Neural cell (in vitro differentiated cells): Measurements from ENCODE around the gene JUND. TPM values are rescaled to one million over a fixed set of nuclear protein-coding genes. Genes with fewer than 3 reads are reported as not detected.

Experiments used
- H2AFZ ChIP-seq: fragments of 200-600, 300-800 bp; sonication (generic), shearing (Covaris generic); 2 replicates; pipeline ENCODE4 v1.6.0; 2014; ENCODE audit warnings: low read depth, mild to moderate bottlenecking, antibody characterized with exemption, low read length, moderate library complexity
- H3F3A ChIP-seq: fragments of 200-600 bp; shearing (Covaris generic); 2 replicates; pipeline ENCODE4 v1.6.1; 2016; ENCODE audit warnings: mild to moderate bottlenecking, moderate library complexity, mixed read lengths, antibody characterized with exemption, low read length; ENCODE audit not compliant: insufficient read depth, poor library complexity, severe bottlenecking
- H3K27ac ChIP-seq: fragments of 200-600, 300-800 bp; sonication (generic), shearing (Covaris generic); 2 replicates; pipeline ENCODE4 v1.5.1; 2014; ENCODE audit warnings: mild to moderate bottlenecking, low read length, moderate library complexity
- H3K27me3 ChIP-seq: fragments of 300-800, 200-600 bp; sonication (generic), shearing (Covaris generic); 2 replicates; pipeline ENCODE4 v1.6.0; 2014; ENCODE audit warnings: mild to moderate bottlenecking, low read depth, low read length, moderate library complexity; ENCODE audit not compliant: insufficient read depth
- H3K36me3 ChIP-seq: fragments of 300-800, 200-600 bp; sonication (generic), shearing (Covaris generic); 2 replicates; pipeline ENCODE4 v1.5.1; 2014; ENCODE audit warnings: mild to moderate bottlenecking, antibody characterized with exemption, low read length, moderate library complexity; ENCODE audit not compliant: insufficient read depth
- H3K4me2 ChIP-seq: fragments of 300-800, 200-600 bp; sonication (generic), shearing (Covaris generic); 2 replicates; pipeline ENCODE4 v1.6.0; 2014; ENCODE audit warnings: mild to moderate bottlenecking, low read length
- H3K4me3 ChIP-seq: fragments of 300-800, 200-600 bp; sonication (generic), shearing (Covaris generic); 2 replicates; pipeline ENCODE4 v1.5.1; 2014; ENCODE audit warnings: mild to moderate bottlenecking, low read length, moderate library complexity
- H3K79me2 ChIP-seq: fragments of 200-600 bp; shearing (Covaris generic); replicated peaks from 2 replicates; pipeline ENCODE4 v1.6.0; 2014; ENCODE audit warnings: mild to moderate bottlenecking, low read length, moderate library complexity; ENCODE audit not compliant: insufficient read depth
- H3K9ac ChIP-seq: fragments of 300-800, 200-600 bp; sonication (generic), shearing (Covaris generic); 2 replicates; pipeline ENCODE4 v1.6.1; 2016; ENCODE audit warnings: mild to moderate bottlenecking, low read length, mixed read lengths
- H3K9me2 ChIP-seq: fragments of 200-600 bp; shearing (Covaris generic); 2 replicates; pipeline ENCODE4 v1.6.1; 2016; ENCODE audit warnings: mild to moderate bottlenecking, low read length, mixed read lengths; ENCODE audit not compliant: insufficient read depth
- H3K9me3 ChIP-seq: fragments of 200-600, 300-800 bp; sonication (generic), shearing (Covaris generic); 2 replicates; pipeline ENCODE4 v1.6.1; 2016; ENCODE audit warnings: mild to moderate bottlenecking, mixed run types, low read length, moderate library complexity, mixed read lengths
- H4K20me1 ChIP-seq: fragments of 200-600 bp; shearing (Covaris generic); 2 replicates; pipeline ENCODE4 v1.6.1; 2016; ENCODE audit warnings: mild to moderate bottlenecking, mixed run types; ENCODE audit not compliant: insufficient read depth
- EP300 ChIP-seq: fragments of 450-650 bp; conservative IDR thresholded peaks from 2 replicates; pipeline ENCODE4 v1.6.1; 2014; ENCODE audit warnings: antibody characterized with exemption, mild to moderate bottlenecking, moderate library complexity; ENCODE audit not compliant: poor library complexity, severe bottlenecking
- EZH2 ChIP-seq: fragments of 200-600, 300-800 bp; shearing (Covaris generic), sonication (generic); IDR thresholded peaks from 2 replicates; pipeline ENCODE4 v1.6.1; 2014; ENCODE audit warnings: antibody characterized with exemption, low read length, borderline replicate concordance, mild to moderate bottlenecking; ENCODE audit not compliant: insufficient read depth, poor library complexity, severe bottlenecking
- MXI1 ChIP-seq: fragments of 450-650 bp; conservative IDR thresholded peaks from 2 replicates; pipeline ENCODE4 v1.6.1; 2014; ENCODE audit warnings: antibody characterized with exemption, mild to moderate bottlenecking; ENCODE audit not compliant: poor library complexity, severe bottlenecking
- POLR2AphosphoS5 ChIP-seq: IDR thresholded peaks from 2 replicates; pipeline ENCODE4 v1.6.1; 2012
- RAD21 ChIP-seq: fragments of 450-650 bp; conservative IDR thresholded peaks from 2 replicates; pipeline ENCODE4 v1.6.1; 2014; ENCODE audit warnings: antibody characterized with exemption, mild to moderate bottlenecking, moderate library complexity
- REST ChIP-seq: IDR thresholded peaks from 2 replicates; pipeline ENCODE4 v1.6.1; 2012; ENCODE audit warnings: borderline replicate concordance
- SMC3 ChIP-seq: fragments of 450-650 bp; conservative IDR thresholded peaks from 2 replicates; pipeline ENCODE4 v1.6.1; 2014; ENCODE audit warnings: antibody characterized with exemption, mild to moderate bottlenecking, moderate library complexity; ENCODE audit not compliant: poor library complexity
- TAF1 ChIP-seq: IDR thresholded peaks from 2 replicates; pipeline ENCODE4 v1.6.1; 2012; ENCODE audit warnings: low read depth
- polyA plus RNA-seq: library from polyadenylated mRNA; depleted of rRNA; stranded (reverse); fragments of >200 nt; gene quantifications from 2 replicates; pipeline ENCODE4 v1.2.3, GENCODE V29; 2014
- TF ChIP-seq, protein P1 (sequence below): fragments of 450-650 bp; IDR thresholded peaks from 2 replicates; pipeline ENCODE4 v1.5.1; 2014; ENCODE audit warnings: antibody characterized with exemption, mild to moderate bottlenecking, moderate library complexity; ENCODE audit not compliant: poor library complexity, severe bottlenecking

JUND gene
- polyA plus RNA-seq, 1 donor from 2014 or later: 94.9 TPM

DNA sequence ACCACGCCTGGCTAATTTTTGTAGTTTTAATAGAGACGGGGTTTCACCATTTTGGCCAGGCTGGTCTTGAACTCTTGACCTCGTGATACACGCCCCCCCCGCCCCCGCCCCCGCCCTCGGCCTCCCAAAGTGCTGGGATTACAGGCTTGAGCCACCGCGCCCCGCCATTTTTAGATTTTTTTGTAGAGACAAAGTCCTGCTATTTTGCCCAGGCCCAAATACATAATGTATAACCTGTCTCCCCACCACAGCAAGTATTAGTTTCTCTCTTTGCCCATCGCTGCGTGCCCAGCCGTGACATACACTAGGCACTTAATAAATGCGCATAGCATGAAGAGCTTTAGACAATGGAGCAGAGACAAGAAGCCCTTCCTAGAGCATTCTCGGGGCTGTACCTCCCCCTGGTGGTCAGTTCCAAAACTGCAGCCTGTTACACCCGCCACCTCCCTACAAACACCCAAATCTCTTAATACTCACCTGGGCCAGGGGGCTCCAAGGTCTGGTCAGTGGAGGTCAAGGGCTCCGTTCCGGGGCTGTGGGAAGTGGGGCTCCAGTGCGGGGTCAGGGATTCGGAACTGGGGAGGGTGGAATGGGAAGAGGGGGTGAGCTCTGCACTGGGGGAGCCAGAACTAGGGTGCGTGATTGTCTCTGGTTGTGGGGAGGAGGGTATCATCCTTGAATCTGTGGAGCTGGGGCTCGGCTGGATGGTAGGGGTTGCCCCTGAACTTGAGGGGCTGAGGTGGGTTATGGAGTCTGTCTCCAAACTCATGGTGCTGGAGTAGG is 29.6 kb downstream of the JUND start:
- Histone ChIP-seq H3K27ac (no peak overlapping the region), H2AFZ (no peak overlapping the region), H3K36me3 (no peaks in the 10 kb centered on the region), H3K9me2 (no peaks in the 10 kb centered on the region), H3K4me2 (no peak overlapping the region), H3K79me2 (no peaks in the 10 kb centered on the region), H3K9me3 (no peaks in the 10 kb centered on the region), H3K9ac (peak overlapping the region; percentile 22), H4K20me1 (no peaks in the 10 kb centered on the region), H3F3A (no peaks in the 10 kb centered on the region), H3K4me3 (no peak overlapping the region), H3K27me3 (peaks cover 15% of the 10 kb centered on the region)
- TF ChIP-seq SMC3 (peak; percentile 96), REST (no peak), RAD21 (peak; percentile 97)
- TF ChIP-seq, protein P1, sequence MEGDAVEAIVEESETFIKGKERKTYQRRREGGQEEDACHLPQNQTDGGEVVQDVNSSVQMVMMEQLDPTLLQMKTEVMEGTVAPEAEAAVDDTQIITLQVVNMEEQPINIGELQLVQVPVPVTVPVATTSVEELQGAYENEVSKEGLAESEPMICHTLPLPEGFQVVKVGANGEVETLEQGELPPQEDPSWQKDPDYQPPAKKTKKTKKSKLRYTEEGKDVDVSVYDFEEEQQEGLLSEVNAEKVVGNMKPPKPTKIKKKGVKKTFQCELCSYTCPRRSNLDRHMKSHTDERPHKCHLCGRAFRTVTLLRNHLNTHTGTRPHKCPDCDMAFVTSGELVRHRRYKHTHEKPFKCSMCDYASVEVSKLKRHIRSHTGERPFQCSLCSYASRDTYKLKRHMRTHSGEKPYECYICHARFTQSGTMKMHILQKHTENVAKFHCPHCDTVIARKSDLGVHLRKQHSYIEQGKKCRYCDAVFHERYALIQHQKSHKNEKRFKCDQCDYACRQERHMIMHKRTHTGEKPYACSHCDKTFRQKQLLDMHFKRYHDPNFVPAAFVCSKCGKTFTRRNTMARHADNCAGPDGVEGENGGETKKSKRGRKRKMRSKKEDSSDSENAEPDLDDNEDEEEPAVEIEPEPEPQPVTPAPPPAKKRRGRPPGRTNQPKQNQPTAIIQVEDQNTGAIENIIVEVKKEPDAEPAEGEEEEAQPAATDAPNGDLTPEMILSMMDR: peak; percentile 97

GRCh38 chr19:18249834-18250233 is 31.6 kb downstream of the JUND start:
- Histone ChIP-seq H3K4me3 (no peak overlapping the region), H3K9ac (no peak overlapping the region), H4K20me1 (no peaks in the 10 kb centered on the region), H3K9me2 (no peaks in the 10 kb centered on the region), H3K27ac (no peak overlapping the region), H3K9me3 (no peaks in the 10 kb centered on the region), H3K79me2 (no peaks in the 10 kb centered on the region), H2AFZ (no peak overlapping the region), H3K36me3 (no peaks in the 10 kb centered on the region), H3K27me3 (peaks cover 15% of the 10 kb centered on the region), H3K4me2 (no peak overlapping the region), H3F3A (no peaks in the 10 kb centered on the region)
- no peak for TF ChIP-seq EP300
- TF ChIP-seq, protein P1: no peak
- TF ChIP-seq TAF1: no peak
- no peak for TF ChIP-seq MXI1
- TF ChIP-seq EZH2: no peak
- no peak for TF ChIP-seq SMC3
- no peak for TF ChIP-seq REST
- no peak for TF ChIP-seq RAD21
- TF ChIP-seq POLR2AphosphoS5: no peak
